Mononuclear cell (primary cell): ENCODE measurements around the gene MYDGF. TPM values are rescaled to one million over a fixed set of nuclear protein-coding genes. Genes with fewer than 3 reads are reported as not detected.

Experiments used
- H3K27me3 ChIP-seq: 2 replicates; pipeline ENCODE4 v1.6.0; 2011; ENCODE audit warnings: low read length, control low read depth; ENCODE audit not compliant: insufficient read depth
- H3K4me1 ChIP-seq: 2 replicates; pipeline ENCODE4 v1.5.1; 2011; ENCODE audit warnings: mild to moderate bottlenecking, low read length, control low read depth; ENCODE audit not compliant: insufficient read depth
- H3K4me3 ChIP-seq: 2 replicates; pipeline ENCODE4 v1.5.1; 2011; ENCODE audit warnings: mild to moderate bottlenecking, low read length, moderate library complexity
- H3K9me3 ChIP-seq: 2 replicates; pipeline ENCODE4 v1.5.1; 2011; ENCODE audit warnings: low read depth, mild to moderate bottlenecking, control low read depth, low read length
- total RNA-seq: library from RNA; depleted of rRNA; stranded (reverse); fragments of >200 nt; gene quantifications from one replicate; pipeline ENCODE4 v1.2.3, GENCODE V29; 2012

Gene MYDGF
- total RNA-seq, 1 donor, result 40.8 TPM

DNA sequence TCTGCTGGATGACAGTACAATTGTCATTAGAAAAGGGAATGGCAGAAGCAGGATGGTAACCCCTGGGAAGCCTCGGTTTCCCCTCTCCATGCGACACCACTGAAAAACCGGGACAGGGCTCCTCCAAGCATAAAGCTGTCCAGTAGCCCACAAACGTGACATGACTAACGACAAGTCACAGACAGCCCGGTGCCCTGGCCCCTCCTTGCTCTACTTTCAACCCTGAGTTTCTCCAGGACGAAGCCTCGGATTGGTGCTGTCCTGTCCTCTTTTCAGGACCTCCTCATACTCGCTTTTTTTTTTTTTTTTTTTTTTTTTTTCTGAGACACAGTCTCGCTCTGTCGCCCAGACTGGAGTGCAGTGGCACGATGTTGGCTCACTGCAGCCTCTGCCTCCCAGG, 37.2 kb upstream of the MYDGF start:
- H3K4me3 ChIP-seq, result no peak overlapping the region
- no peaks in the 10 kb centered on the region for H3K9me3 ChIP-seq
- no peaks in the 10 kb centered on the region for H3K27me3 ChIP-seq
- peaks cover 9% of the 10 kb centered on the region for H3K4me1 ChIP-seq

- H3K9me3 ChIP-seq, result no peaks in the 10 kb centered on the region
- H3K4me1 ChIP-seq, result peaks cover 7% of the 10 kb centered on the region
- H3K4me3 ChIP-seq, result no peak overlapping the region
- H3K27me3 ChIP-seq, result no peaks in the 10 kb centered on the region
Measured at GRCh38 chr19:4705413-4706131, 35.4 kb upstream of the MYDGF start.

DNA sequence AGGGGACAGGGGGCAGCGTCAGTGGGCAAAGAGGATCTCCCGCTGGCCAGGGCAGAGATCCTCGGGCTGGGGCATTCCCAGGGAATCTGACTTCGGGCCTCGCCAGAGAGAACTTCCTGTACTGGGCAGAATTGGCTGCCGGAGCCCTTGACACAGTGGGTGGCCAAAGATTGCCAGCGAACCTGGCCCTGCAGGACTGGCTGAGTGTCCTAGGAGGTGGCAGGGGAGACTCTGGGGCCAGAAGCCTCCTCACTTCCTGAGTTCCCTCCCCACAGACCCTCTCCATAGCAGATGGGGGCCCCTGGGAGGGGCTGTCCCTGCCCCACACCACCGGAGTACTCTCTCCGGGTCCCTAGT, 34.2 kb upstream of the MYDGF start:
- Histone ChIP-seq H3K9me3 (no peaks in the 10 kb centered on the region), H3K27me3 (no peaks in the 10 kb centered on the region), H3K4me1 (no peaks in the 10 kb centered on the region), H3K4me3 (no peak overlapping the region)

- Histone ChIP-seq H3K4me3 (no peak overlapping the region), H3K9me3 (no peaks in the 10 kb centered on the region), H3K27me3 (no peaks in the 10 kb centered on the region), H3K4me1 (no peaks in the 10 kb centered on the region)
Measured at GRCh38 chr19:4703671-4704316, 33.7 kb upstream of the MYDGF start.

- no peak overlapping the region for H3K4me3 ChIP-seq
- no peaks in the 10 kb centered on the region for H3K4me1 ChIP-seq
- H3K27me3 ChIP-seq, result no peaks in the 10 kb centered on the region
- no peaks in the 10 kb centered on the region for H3K9me3 ChIP-seq
Measured at GRCh38 chr19:4702764-4703163, 32.6 kb upstream of the MYDGF start.

DNA sequence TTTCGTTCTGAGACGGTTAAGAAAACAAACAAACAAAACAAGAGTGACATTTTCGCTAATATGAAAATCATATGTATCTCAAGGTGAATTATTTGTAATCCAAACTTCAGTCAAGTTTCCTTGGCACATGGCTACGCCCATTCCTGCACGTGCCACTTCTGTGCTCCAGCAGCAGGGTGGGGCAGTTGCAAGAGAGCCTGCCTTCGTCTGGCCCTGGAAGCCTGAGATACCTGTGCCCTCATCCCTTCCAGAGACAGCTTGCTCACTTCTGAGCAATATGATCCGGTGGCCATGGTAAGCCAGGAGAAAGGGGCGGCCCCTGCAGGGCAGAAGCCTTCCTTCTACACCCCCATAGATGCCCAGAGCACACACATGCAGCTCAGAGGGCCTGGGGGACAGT, 31.4 kb upstream of the MYDGF start:
- Histone ChIP-seq H3K27me3 (no peaks in the 10 kb centered on the region), H3K9me3 (no peaks in the 10 kb centered on the region), H3K4me1 (no peaks in the 10 kb centered on the region), H3K4me3 (no peak overlapping the region)

GRCh38 chr19:4700693-4700970, 30.5 kb upstream of the MYDGF start:
- Histone ChIP-seq H3K9me3 (no peaks in the 10 kb centered on the region), H3K4me3 (no peak overlapping the region), H3K27me3 (no peaks in the 10 kb centered on the region), H3K4me1 (no peaks in the 10 kb centered on the region)

- H3K4me3 ChIP-seq, result no peak overlapping the region
- no peaks in the 10 kb centered on the region for H3K9me3 ChIP-seq
- no peaks in the 10 kb centered on the region for H3K27me3 ChIP-seq
- no peaks in the 10 kb centered on the region for H3K4me1 ChIP-seq
Measured at GRCh38 chr19:4699826-4700692, 29.9 kb upstream of the MYDGF start.

- no peak overlapping the region for H3K4me3 ChIP-seq
- no peaks in the 10 kb centered on the region for H3K9me3 ChIP-seq
- H3K4me1 ChIP-seq, result no peaks in the 10 kb centered on the region
Measured at GRCh38 chr19:4697304-4697703, 27.2 kb upstream of the MYDGF start.

DNA sequence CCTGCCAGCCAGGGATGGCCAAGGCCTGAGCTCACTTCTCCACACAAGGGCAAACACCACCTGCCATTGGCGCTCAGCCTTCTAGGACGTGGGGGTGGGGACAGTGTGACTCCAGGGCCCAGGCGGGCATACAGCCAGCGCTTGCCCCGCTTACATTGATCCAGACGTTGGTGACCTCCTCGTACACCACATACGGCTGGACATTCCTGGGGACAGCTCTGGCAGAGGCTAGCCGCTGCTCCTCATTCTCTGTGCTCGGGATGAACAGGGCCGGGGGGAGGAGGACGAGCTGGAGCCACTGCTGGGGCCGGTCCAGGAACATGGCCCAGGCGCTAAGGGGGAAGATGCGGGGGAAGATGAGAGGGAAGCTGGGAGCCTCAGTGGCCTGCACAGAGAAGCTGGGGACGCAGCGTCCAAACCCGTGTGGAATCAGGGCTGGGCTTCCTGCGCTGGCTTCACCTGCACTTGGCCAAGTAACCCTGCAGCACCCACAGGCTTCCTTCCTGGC, 25.1 kb upstream of the MYDGF start:
- Histone ChIP-seq H3K9me3 (no peaks in the 10 kb centered on the region), H3K27me3 (no peaks in the 10 kb centered on the region), H3K4me1 (no peaks in the 10 kb centered on the region), H3K4me3 (no peak overlapping the region)

More at GRCh38 chr19:4697304-4697703, 27.2 kb upstream of the MYDGF start:
- no peaks in the 10 kb centered on the region for H3K27me3 ChIP-seq

GRCh38 chr19:4694211-4694987, 24.3 kb upstream of the MYDGF start:
- no peaks in the 10 kb centered on the region for H3K9me3 ChIP-seq
- H3K4me3 ChIP-seq, result no peak overlapping the region
- no peaks in the 10 kb centered on the region for H3K4me1 ChIP-seq
- H3K27me3 ChIP-seq, result no peaks in the 10 kb centered on the region

GRCh38 chr19:4693471-4694121, 23.5 kb upstream of the MYDGF start:
- Histone ChIP-seq H3K4me3 (no peak overlapping the region), H3K9me3 (no peaks in the 10 kb centered on the region), H3K4me1 (no peaks in the 10 kb centered on the region), H3K27me3 (no peaks in the 10 kb centered on the region)

GRCh38 chr19:4693078-4693350, 22.9 kb upstream of the MYDGF start:
- H3K4me1 ChIP-seq, result no peaks in the 10 kb centered on the region
- no peaks in the 10 kb centered on the region for H3K9me3 ChIP-seq
- H3K27me3 ChIP-seq, result no peaks in the 10 kb centered on the region
- H3K4me3 ChIP-seq, result no peak overlapping the region

DNA sequence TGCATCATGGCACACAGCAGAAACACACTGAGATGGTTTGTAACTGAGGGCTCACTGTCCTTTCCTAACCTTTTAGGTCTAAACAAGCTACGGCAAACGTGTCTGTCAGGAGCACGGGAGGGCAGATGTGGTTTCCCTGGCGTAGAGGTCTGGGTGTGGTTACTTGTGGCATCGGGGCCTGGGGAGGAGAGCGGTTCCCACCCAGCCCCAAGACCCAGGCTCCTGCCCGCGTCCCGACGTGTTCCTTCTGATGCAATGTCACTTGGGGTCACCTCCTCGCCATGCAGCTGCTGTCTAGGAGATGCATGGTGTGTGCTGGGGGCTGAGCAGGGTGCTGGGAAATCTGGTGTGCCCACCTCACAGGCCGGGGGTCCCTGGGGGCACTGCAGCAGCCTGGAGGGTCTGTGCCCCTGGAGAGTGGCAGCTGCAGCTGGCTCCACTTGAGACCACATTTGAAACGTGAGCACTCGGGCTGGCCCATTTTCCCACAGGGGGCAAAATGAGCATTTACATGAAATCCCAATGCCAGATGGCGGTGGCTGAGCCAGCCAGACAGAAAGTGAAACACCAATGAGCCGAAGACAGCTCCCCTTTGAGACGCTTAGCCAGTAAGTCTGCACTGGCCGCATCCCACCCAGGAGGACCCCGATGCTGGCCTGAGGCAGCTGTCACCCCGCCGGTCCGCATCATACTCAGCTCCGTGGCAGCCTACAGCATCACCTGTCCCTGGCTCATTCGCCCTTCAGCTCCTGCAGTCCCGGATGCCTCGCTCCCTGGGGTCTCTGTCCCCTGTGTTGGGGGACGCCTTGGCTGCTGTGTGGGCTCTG, 22.3 kb upstream of the MYDGF start:
- H3K9me3 ChIP-seq, result no peaks in the 10 kb centered on the region
- H3K4me3 ChIP-seq, result no peak overlapping the region
- no peaks in the 10 kb centered on the region for H3K27me3 ChIP-seq
- no peaks in the 10 kb centered on the region for H3K4me1 ChIP-seq
